Natural killer cell (primary cell): ENCODE data around the gene IMPDH2. TPM values are rescaled to one million over a fixed set of nuclear protein-coding genes. Genes with fewer than 3 reads are reported as not detected.

Source experiments
- ATAC-seq, 3 donors: fragments of 150-1000 bp in 2 of 3; fragments of 200-7000 bp in 1 of 3; cut with Tn5 transposase; 1 replicate in 1 of 3; 2 replicates in 2 of 3; pipeline ENCODE4 v1.10.0; 2021; ENCODE audit warnings: mild to moderate bottlenecking in 2 of 3, moderate library complexity in 2 of 3
- DNase-seq, 2 donors: peaks; one replicate each; pipeline versions ENCODE4 v3.0.0 to v3.0.0-alpha.2; 2013 to 2021; ENCODE audit warnings: mixed read lengths in 1 of 2
- H3K27ac ChIP-seq: one replicate; pipeline ENCODE4 v1.5.1; 2013; ENCODE audit warnings: mild to moderate bottlenecking, low read length
- H3K27me3 ChIP-seq: one replicate; pipeline ENCODE4 v1.6.1; 2013; ENCODE audit warnings: low read length; ENCODE audit not compliant: control insufficient read depth, insufficient read depth
- H3K36me3 ChIP-seq: one replicate; pipeline ENCODE4 v1.6.1; 2013; ENCODE audit warnings: low read length; ENCODE audit not compliant: control insufficient read depth, insufficient read depth
- H3K4me1 ChIP-seq: one replicate; pipeline ENCODE4 v1.6.1; 2013; ENCODE audit warnings: low read length; ENCODE audit not compliant: control insufficient read depth, insufficient read depth
- H3K4me3 ChIP-seq: one replicate; pipeline ENCODE4 v1.5.1; 2013; ENCODE audit warnings: low read length
- H3K9me3 ChIP-seq: one replicate; pipeline ENCODE4 v1.6.1; 2013; ENCODE audit warnings: low read length; ENCODE audit not compliant: control insufficient read depth, insufficient read depth
- H3K27ac Mint-ChIP-seq, 2 donors: one replicate each; pipeline ENCODE4 v1.8.0; 2022; ENCODE audit warnings: mild to moderate bottlenecking in 2 of 2, mixed read lengths in 2 of 2, moderate library complexity in 1 of 2
- H3K27me3 Mint-ChIP-seq, 2 donors: one replicate each; pipeline ENCODE4 v1.8.0; 2022; ENCODE audit warnings: low read depth in 2 of 2, mixed read lengths in 2 of 2
- H3K36me3 Mint-ChIP-seq: one replicate; pipeline ENCODE4 v1.8.0; 2022; ENCODE audit warnings: mixed read lengths
- H3K4me1 Mint-ChIP-seq, 2 donors: one replicate each; pipeline ENCODE4 v1.8.0; 2022; ENCODE audit warnings: mixed read lengths in 2 of 2
- H3K4me3 Mint-ChIP-seq: one replicate; pipeline ENCODE4 v1.8.0; 2022; ENCODE audit warnings: mild to moderate bottlenecking, moderate library complexity, mixed read lengths
- H3K9me3 Mint-ChIP-seq, 2 donors: one replicate each; pipeline ENCODE4 v1.8.0; 2022; ENCODE audit warnings: mixed read lengths in 2 of 2
- WGBS: methylation state at CpG from one replicate; pipeline ENCODE4 v1.1.7; 2013; ENCODE audit warnings: missing lambda C conversion rate; ENCODE audit not compliant: insufficient coverage; 5-methylcytosine and 5-hydroxymethylcytosine counted together
- intact Hi-C: fragments of 100-400 bp; cut with micrococcal nuclease; formaldehyde crosslinking; loops from one replicate; pipeline ENCODE4 v1.14.2; 2022
- total RNA-seq, 4 donors: library from RNA; stranded (reverse); fragments of 120-200 nt in 1 of 4; gene quantifications; one replicate each; pipeline versions ENCODE4 v1.2.3 to v1.2.4, GENCODE V29; 2013 to 2022
- TF ChIP-seq, protein P1 (sequence below): fragments of 200-600 bp; IDR thresholded peaks from one replicate; pipeline ENCODE4 v1.8.0; 2022; ENCODE audit warnings: antibody characterized with exemption

Gene IMPDH2
- total RNA-seq, 3 donors from 2014 or later (not counting 1 experiment from before 2014, with no cell fraction given): 45.6 to 85.7 (median 50.0) TPM

DNA sequence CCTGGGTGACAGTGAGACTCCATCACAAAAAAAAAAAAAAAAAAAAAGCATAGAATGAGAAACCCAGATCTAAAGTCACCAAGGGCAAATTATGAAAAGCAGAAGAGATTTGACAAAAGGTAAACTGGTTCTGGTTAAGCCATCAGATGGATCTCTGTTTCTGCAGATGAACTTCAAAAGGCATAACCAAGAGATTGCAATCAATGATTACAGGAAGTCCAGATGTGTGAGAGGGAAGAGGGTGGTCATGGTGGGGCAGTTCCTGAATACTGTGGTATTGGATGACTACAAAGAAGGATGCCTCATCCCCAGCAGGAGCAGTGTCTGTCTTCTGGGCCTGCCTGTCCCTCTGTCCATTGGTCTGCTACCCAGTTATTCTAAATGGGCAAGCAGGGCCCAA is 35.4 kb downstream of the IMPDH2 start:
- no peak for ATAC-seq
- Mint-ChIP-seq H3K36me3 (no peaks in the 10 kb centered on the region), H3K4me3 (no peak overlapping the region), H3K4me1 (peaks cover 27 to 40% of the 10 kb centered on the region in 2 donors), H3K9me3 (no peaks in the 10 kb centered on the region), H3K27ac (no peak overlapping the region), H3K27me3 (no peaks in the 10 kb centered on the region)
- no peak overlapping the region for H3K27ac ChIP-seq
- no peaks in the 10 kb centered on the region for H3K27me3 ChIP-seq
- H3K36me3 ChIP-seq: no peaks in the 10 kb centered on the region
- TF ChIP-seq, protein P1, sequence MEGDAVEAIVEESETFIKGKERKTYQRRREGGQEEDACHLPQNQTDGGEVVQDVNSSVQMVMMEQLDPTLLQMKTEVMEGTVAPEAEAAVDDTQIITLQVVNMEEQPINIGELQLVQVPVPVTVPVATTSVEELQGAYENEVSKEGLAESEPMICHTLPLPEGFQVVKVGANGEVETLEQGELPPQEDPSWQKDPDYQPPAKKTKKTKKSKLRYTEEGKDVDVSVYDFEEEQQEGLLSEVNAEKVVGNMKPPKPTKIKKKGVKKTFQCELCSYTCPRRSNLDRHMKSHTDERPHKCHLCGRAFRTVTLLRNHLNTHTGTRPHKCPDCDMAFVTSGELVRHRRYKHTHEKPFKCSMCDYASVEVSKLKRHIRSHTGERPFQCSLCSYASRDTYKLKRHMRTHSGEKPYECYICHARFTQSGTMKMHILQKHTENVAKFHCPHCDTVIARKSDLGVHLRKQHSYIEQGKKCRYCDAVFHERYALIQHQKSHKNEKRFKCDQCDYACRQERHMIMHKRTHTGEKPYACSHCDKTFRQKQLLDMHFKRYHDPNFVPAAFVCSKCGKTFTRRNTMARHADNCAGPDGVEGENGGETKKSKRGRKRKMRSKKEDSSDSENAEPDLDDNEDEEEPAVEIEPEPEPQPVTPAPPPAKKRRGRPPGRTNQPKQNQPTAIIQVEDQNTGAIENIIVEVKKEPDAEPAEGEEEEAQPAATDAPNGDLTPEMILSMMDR: no peak
- peaks cover 22% of the 10 kb centered on the region for H3K4me1 ChIP-seq
- intact Hi-C loops: no loop called here
- H3K9me3 ChIP-seq: no peaks in the 10 kb centered on the region
- DNase-seq: no peak
- no peak overlapping the region for H3K4me3 ChIP-seq

GRCh38 chr3:48991851-48992545 is 37.2 kb downstream of the IMPDH2 start:
- Histone ChIP-seq H3K36me3 (no peaks in the 10 kb centered on the region), H3K27ac (no peak overlapping the region), H3K4me1 (peaks cover 26% of the 10 kb centered on the region), H3K4me3 (no peak overlapping the region), H3K27me3 (no peaks in the 10 kb centered on the region), H3K9me3 (no peaks in the 10 kb centered on the region)
- intact Hi-C loops: loop anchor here (2.0 kb wide), 1 partner anchor 15 kb away; the partner anchor contains the start of gene WDR6
- Mint-ChIP-seq H3K27ac (peak overlapping the region; percentile 73 to 89), H3K36me3 (no peaks in the 10 kb centered on the region), H3K4me1 (peaks cover 32 to 47% of the 10 kb centered on the region in 2 donors), H3K4me3 (peak overlapping the region; percentile 70), H3K27me3 (no peaks in the 10 kb centered on the region), H3K9me3 (no peaks in the 10 kb centered on the region)
- no peak for ATAC-seq
- 95% methylated on average over 4 of the region's 5 CpGs for WGBS
- TF ChIP-seq, protein P1: no peak
- no peak for DNase-seq

- H3K36me3 Mint-ChIP-seq: no peaks in the 10 kb centered on the region
- peak in 1 of 2 donors; percentile 63 for DNase-seq
- Histone ChIP-seq H3K4me1 (peaks cover 26% of the 10 kb centered on the region), H3K9me3 (no peaks in the 10 kb centered on the region), H3K27me3 (no peaks in the 10 kb centered on the region), H3K4me3 (peak overlapping the region; percentile 75), H3K36me3 (no peaks in the 10 kb centered on the region), H3K27ac (peak overlapping the region; percentile 58)
- TF ChIP-seq, protein P1: no peak
- H3K9me3 Mint-ChIP-seq: no peaks in the 10 kb centered on the region
- H3K4me1 Mint-ChIP-seq: peaks cover 32 to 49% of the 10 kb centered on the region in 2 donors
- intact Hi-C loops: loop anchor here (2.0 kb wide), 1 partner anchor 16 kb away; the partner anchor contains the start of gene WDR6
- H3K27ac Mint-ChIP-seq: peak overlapping the region; percentile 73 to 89
- no peaks in the 10 kb centered on the region for H3K27me3 Mint-ChIP-seq
- ATAC-seq: peak; percentile 18 to 32 (median 27)
- peak overlapping the region; percentile 89 for H3K4me3 Mint-ChIP-seq
- 2% methylated on average over 38 of the region's 40 CpGs for WGBS
Observed at GRCh38 chr3:48990636-48991469, 38.3 kb downstream of the IMPDH2 start.
